ENCODE data around the gene MYOD1.

GRCh38 chr11:17755891-17756290, 36.5 kb downstream of the MYOD1 start:
- TF ChIP-seq, protein P1, sequence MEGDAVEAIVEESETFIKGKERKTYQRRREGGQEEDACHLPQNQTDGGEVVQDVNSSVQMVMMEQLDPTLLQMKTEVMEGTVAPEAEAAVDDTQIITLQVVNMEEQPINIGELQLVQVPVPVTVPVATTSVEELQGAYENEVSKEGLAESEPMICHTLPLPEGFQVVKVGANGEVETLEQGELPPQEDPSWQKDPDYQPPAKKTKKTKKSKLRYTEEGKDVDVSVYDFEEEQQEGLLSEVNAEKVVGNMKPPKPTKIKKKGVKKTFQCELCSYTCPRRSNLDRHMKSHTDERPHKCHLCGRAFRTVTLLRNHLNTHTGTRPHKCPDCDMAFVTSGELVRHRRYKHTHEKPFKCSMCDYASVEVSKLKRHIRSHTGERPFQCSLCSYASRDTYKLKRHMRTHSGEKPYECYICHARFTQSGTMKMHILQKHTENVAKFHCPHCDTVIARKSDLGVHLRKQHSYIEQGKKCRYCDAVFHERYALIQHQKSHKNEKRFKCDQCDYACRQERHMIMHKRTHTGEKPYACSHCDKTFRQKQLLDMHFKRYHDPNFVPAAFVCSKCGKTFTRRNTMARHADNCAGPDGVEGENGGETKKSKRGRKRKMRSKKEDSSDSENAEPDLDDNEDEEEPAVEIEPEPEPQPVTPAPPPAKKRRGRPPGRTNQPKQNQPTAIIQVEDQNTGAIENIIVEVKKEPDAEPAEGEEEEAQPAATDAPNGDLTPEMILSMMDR (IDR thresholded peaks at IDR 0.05), result no peak
- TF ChIP-seq POLR2A (IDR thresholded peaks at IDR 0.05) (no peak), POLR2AphosphoS5 (IDR thresholded peaks at IDR 0.05) (no peak), EP300 (IDR thresholded peaks at IDR 0.05) (no peak)
